NCI-H2196 treated with DMSO at 0.1 percent for 48 hours (cell line): ENCODE results near the gene GTF3C6.
"Not testable (repeated sequence)": the region's sequence is repeated elsewhere in the genome, so short reads cannot be mapped to it uniquely, and the experiment has no call there.

ENCODE experiments used
- DNase-seq: peaks from one replicate; lab custom pipeline; 2025; ENCODE audit not compliant: unreplicated experiment; lab: John Stamatoyannopoulos, UW

The GTF3C6 gene

DNA sequence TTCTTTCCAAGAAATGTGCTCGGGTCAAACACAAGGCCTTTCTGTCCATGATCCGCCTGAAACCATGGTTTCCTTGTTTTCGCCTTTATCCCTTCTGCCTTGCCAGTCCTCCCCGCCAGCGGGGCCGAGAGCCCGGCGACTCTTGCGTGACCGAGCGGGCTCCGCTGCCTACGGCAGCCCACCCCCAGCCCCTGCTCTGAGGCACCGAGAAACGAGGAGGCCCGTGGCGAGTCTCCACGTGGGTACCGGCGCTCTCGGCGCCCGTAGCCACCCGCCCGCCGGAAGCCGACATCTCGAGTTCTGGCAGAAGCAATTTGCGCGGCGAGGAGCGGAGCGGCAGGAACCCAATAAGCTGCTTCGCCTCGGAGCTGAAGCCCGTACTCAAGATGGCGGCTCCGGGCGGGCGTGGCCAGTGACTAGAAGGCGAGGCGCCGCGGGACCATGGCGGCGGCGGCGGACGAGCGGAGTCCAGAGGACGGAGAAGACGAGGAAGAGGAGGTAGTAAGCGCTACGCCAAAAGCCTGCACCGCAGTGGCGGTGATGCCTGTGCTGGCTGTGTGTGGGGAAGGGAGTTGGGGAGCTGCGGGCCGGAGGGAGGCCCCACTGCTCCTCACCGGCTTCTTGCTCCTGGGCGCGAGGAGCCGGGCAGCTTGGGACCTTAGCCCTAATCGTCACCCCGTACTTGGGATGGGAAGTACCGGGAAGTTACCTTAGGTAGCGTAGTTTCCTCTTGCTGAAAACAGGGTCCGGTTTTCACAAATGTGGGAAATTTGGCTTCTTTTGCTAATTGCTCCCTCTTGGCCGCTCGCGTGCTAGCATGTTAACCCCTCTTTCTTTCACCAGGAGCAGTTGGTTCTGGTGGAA, at the start of gene GTF3C6:
Gene GTF3C6 (plus strand): TSS at position 378 of the 864 bp plus-strand sequence. CDS start 64 bp downstream, at position 442.
- DNase-seq = peak; percentile 80

- no peak for DNase-seq
Observed at GRCh38 chr6:110930781-110931180, 27.7 kb upstream of the GTF3C6 start.

DNA sequence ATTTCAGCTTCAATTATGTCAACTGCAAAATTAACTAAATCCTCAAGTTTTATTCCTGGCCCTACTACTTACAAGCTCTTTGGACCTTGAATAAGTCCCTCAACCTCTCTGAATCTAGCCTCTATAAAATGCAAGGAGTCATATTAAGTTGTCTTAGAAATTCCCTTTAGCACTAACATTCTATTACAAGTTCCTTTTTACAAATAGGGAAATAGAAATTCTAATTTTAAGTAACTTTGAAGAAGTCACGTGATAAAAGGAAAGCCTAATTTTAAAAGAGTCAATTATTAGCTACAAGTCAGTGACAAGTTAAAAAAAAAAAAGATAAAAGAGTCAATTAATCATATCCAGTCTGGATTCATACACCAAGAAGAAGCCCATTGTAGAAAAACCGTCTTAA, 24.6 kb upstream of the GTF3C6 start:
- DNase-seq = no peak

- no peak for DNase-seq
Observed at GRCh38 chr6:110934381-110934898, 24.1 kb upstream of the GTF3C6 start.

- DNase-seq = no peak
Observed at GRCh38 chr6:110935171-110935570, 23.3 kb upstream of the GTF3C6 start.

DNA sequence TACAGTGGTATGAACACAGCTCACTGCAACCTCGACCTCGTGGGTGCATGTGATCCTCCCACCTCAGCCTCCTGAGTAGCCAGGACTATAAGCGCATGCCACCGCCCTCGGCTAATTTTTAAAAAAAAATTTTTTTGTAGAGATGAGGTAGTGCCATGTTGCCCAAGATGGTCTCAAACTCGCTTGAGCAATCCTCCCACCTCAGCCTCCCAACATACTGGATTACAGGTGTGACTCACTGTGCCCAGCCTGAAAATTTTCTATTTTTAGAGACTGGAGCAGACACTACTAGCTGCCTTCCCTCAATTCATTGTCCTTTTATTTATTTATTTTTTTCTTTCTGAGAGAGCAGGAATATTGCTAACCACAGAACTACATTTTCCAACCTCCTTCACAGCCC, 20.3 kb upstream of the GTF3C6 start:
- no peak for DNase-seq

GRCh38 chr6:110939429-110940200, 18.9 kb upstream of the GTF3C6 start:
- no peak for DNase-seq

GRCh38 chr6:110944681-110945151, 13.8 kb upstream of the GTF3C6 start:
- no peak for DNase-seq

GRCh38 chr6:110946498-110946897, 12.0 kb upstream of the GTF3C6 start:
- DNase-seq = no peak

GRCh38 chr6:110949679-110950285, 8.7 kb upstream of the GTF3C6 start:
- DNase-seq = no peak

DNA sequence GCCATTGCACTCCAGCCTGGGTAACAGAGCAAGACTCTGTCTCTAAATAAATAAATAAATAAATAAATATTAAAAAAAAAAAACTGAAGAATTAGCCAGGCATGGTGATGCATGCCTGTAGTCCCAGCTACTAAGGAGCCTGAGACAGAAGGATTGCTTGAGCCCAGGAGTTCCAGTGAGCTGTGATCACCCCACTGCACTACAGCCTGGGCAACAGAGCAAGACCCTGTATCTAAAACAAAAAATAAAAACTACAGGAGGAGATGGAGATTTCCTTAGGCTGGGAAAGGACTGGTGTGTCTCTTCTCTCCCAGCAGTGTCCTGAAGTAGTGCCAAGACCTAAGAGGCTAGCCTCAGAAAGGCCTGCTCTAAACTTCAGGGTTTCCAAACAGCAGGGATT, 8.1 kb upstream of the GTF3C6 start:
- no peak for DNase-seq

GRCh38 chr6:110951008-110951407, 7.5 kb upstream of the GTF3C6 start:
- no peak for DNase-seq

- no peak for DNase-seq
Observed at GRCh38 chr6:110951986-110952794, 6.3 kb upstream of the GTF3C6 start.

DNA sequence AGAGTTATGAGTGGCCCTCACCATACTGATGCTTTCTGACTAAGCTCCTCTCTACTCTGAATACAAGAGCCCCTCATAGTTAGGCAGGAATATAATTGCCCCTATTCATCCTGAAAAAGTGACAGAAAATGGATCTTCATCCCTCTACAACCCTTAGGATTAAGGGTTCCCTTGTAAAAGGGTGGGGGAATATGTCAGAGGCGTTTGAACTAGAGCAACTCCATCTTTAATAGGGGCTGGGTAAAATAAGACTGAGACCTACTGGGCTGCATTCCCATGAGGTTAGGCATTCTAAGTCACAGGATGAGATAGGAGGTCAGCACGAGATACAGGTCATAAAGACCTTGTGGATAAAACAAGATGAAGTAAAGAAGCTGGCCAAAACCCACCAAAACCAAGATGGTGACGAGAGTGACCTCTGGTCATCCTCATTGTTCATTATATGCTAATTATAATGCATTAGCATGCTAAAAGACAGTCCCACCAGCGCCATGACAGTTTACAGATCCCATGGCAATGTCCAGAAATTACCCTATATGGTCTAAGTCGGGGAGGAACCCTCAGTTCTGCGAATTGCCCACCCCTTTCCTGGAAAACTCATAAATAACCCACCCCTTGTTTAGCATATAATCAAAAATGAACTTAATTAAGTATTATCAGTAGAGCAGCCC, 4.7 kb upstream of the GTF3C6 start:
- DNase-seq = no peak

DNA sequence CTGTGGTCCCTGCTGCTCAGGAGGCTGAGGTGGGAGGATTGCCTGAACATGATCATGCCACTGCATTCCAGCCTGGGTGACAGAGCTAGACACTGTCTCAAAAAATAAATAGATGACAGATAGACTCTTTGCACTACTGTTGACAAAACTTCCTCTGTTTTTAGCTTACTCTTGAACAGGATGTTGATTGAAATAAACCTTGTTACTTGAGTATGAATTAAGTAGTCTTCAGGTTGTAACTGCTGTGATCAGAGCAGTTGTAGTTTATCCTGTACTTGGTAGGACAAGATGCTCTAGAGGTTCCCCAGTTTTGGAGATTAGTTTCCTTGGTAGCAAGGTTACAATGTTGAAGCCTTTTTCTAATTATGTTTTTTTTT, 1.5 kb downstream of the GTF3C6 start:
- no peak for DNase-seq

DNA sequence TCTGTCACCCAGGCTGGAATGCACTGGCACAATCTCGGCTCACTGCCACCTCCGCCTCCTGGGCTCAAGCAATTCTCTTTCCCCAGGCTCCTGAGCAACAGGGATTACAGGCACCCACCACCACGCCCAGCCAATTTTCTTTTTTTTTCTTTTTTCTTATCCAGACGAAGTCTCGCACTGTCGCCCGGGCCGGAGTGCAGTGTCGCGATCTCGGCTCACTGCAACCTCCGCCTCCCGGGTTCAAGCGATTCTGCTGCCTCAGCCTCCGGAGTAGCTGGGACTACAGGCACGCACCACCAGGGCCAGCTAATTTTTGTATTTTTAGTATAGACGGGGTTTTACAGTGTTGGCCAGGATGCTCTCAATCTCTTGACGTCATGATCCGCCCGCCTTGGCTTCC, 4.1 kb downstream of the GTF3C6 start:
- not testable (repeated sequence) for DNase-seq

GRCh38 chr6:110965629-110966229, 7.2 kb downstream of the GTF3C6 start:
- no peak for DNase-seq

- not testable (repeated sequence) for DNase-seq
Observed at GRCh38 chr6:110968661-110969060, 10.2 kb downstream of the GTF3C6 start.

DNA sequence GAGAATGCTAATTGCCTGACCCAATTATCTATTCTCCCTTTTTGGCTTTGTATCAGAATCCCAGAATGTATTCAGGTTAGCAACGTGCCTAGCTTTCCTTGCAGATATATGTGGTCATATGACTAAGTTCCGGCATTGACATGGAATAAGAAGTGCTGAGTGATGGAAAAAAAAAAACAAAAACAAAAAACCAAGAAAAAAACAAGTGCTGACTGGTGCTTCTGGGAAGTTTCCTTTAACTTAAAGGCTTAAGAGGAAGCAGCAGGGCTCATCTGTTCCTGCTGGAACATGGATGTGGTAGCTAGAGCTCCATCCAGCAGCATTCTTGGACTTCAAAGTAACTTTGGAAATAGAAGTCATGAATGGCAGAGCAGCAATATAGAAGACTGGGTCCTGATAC, 13.0 kb downstream of the GTF3C6 start:
- DNase-seq = no peak

DNA sequence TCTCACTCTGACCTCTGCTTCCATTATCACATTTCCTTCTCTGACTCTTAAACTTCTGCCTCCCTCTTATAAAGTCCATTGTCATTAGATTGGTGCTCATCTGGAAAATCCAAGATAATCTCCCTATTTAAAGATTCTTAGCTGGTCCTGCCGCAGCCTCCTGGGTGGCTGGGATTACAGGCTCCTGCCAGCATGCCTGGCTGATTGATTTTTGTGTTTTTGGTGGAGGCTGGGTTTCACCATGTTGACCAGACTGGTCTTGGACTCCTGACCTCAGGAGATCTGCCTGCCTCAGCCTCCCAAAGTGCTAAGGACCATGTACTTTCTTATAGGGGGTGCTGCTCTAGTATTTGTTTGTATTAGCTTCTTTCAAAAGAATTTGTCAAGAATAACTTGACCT, 18.1 kb downstream of the GTF3C6 start:
- DNase-seq = no peak
